ENCODE results near the gene ELK4. TPM values are rescaled to one million over a fixed set of nuclear protein-coding genes. Genes with fewer than 3 reads are reported as not detected.

ELK4 gene
- total RNA-seq, 1 donor from 2014 or later = 22.9 TPM

- DNase-seq (ENCODE audit: low read depth, low spot score) = no peak
These were observed 66.0 kb downstream of the ELK4 start for GRCh38 chr1:205565799-205566198.

- DNase-seq (ENCODE audit: low read depth, low spot score) = no peak
These were observed 67.8 kb downstream of the ELK4 start for GRCh38 chr1:205563927-205564441.

- no peak for DNase-seq (ENCODE audit: low read depth, low spot score)
These were observed 70.2 kb downstream of the ELK4 start for GRCh38 chr1:205561501-205562203.

Other genes starting within 250 kb of the ELK4 start
- not detected in 2 replicates for gene LEMD1, start 210.0 kb downstream of the ELK4 start, total RNA-seq
- gene BLACAT1, start 176.0 kb downstream of the ELK4 start, total RNA-seq = not detected in 2 replicates
- 0.18 TPM in 1 of 2 replicates, not detected in the other for gene CDK18, start 127.3 kb downstream of the ELK4 start, total RNA-seq
- gene SLC45A3, start 48.5 kb upstream of the ELK4 start, total RNA-seq = 8.3 and 9.8 TPM in 2 replicates
- gene NUCKS1, start 118.2 kb upstream of the ELK4 start, total RNA-seq = 162 and 182 TPM in 2 replicates
- gene RAB29, start 143.5 kb upstream of the ELK4 start, total RNA-seq = 26.6 and 40.6 TPM in 2 replicates
- gene SLC41A1, start 181.2 kb upstream of the ELK4 start, total RNA-seq = 9.4 and 15.3 TPM in 2 replicates
- 0.04 TPM in 1 of 2 replicates, not detected in the other for gene PM20D1, start 218.1 kb upstream of the ELK4 start, total RNA-seq